GM18873 (cell line): ENCODE results near the gene PRUNE1.
A peak's percentile ranks its signal among the peaks of the same experiment; 100 is the strongest.

Experiments used
- ATAC-seq: cut with Tn5 transposase; IDR thresholded peaks from one replicate; pipeline ENCODE4 v1.9.1; 2021; ENCODE audit warnings: mild to moderate bottlenecking, moderate library complexity, moderate number of reproducible peaks; ENCODE audit not compliant: unreplicated experiment, low FRiP score

The PRUNE1 gene

GRCh38 chr1:151003180-151003579 is 5.1 kb upstream of the PRUNE1 start:
- no peak for ATAC-seq

- ATAC-seq: no peak
Measured at GRCh38 chr1:151005729-151006319, 2.4 kb upstream of the PRUNE1 start.

GRCh38 chr1:151006327-151007052 is 1.8 kb upstream of the PRUNE1 start, which contains the start of gene MINDY1:
Gene MINDY1 (minus strand): TSS chr1:151006902. CDS start chr1:151002617, 4,285 bp downstream.
- ATAC-seq: no peak

- no peak for ATAC-seq
Measured at GRCh38 chr1:151007853-151008243, 401 bp upstream of the PRUNE1 start.

GRCh38 chr1:151009206-151009587 is 948 bp downstream of the PRUNE1 start:
- ATAC-seq: no peak

GRCh38 chr1:151009674-151010345 is 1.6 kb downstream of the PRUNE1 start:
- ATAC-seq: no peak

GRCh38 chr1:151010346-151010726 is 2.1 kb downstream of the PRUNE1 start:
- no peak for ATAC-seq

GRCh38 chr1:151011154-151011850 is 3.1 kb downstream of the PRUNE1 start:
- no peak for ATAC-seq

- no peak for ATAC-seq
Measured at GRCh38 chr1:151012684-151013471, 4.6 kb downstream of the PRUNE1 start.

- no peak for ATAC-seq
Measured at GRCh38 chr1:151013518-151013917, 5.3 kb downstream of the PRUNE1 start.

GRCh38 chr1:151024540-151025146 is 16.4 kb downstream of the PRUNE1 start:
- ATAC-seq: no peak

GRCh38 chr1:151026460-151026859 is 18.2 kb downstream of the PRUNE1 start:
- no peak for ATAC-seq

- ATAC-seq: no peak
Measured at GRCh38 chr1:151032164-151032563, 23.9 kb downstream of the PRUNE1 start.

GRCh38 chr1:151035167-151035566 is 26.9 kb downstream of the PRUNE1 start:
- ATAC-seq: no peak

GRCh38 chr1:151036356-151036755 is 28.1 kb downstream of the PRUNE1 start, which contains the start of gene BNIPL:
Gene BNIPL (plus strand): TSS chr1:151036586. CDS start chr1:151036726, 140 bp downstream.
- ATAC-seq: no peak

- ATAC-seq: no peak
Measured at GRCh38 chr1:151037032-151037431, 28.8 kb downstream of the PRUNE1 start.

GRCh38 chr1:151039521-151039920 is 31.3 kb downstream of the PRUNE1 start:
- no peak for ATAC-seq

- ATAC-seq: no peak
Measured at GRCh38 chr1:151043163-151043562, 34.9 kb downstream of the PRUNE1 start.

- ATAC-seq: peak; percentile 20
Measured at GRCh38 chr1:151047591-151047924, 39.3 kb downstream of the PRUNE1 start, which contains the start of gene C1orf56. Gene C1orf56 (plus strand): TSS chr1:151047751. CDS start chr1:151047848, 97 bp downstream.
